ENCODE data around the gene CD9. TPM values are rescaled to one million over a fixed set of nuclear protein-coding genes. Genes with fewer than 3 reads are reported as not detected.
A peak's percentile ranks its signal among the peaks of the same experiment; 100 is the strongest.

CD9 gene
- total and polyA plus RNA-seq, 4 donors = 240 to 425 (median 379) TPM

- DNase-seq = peak in 2 of 3 donors; percentile 39 to 48
- 62 to 77% methylated on average over 12 of the region's 12 CpGs for WGBS, 2 donors
These were observed 74.3 kb downstream of the CD9 start for GRCh38 chr12:6274231-6275221.

GRCh38 chr12:6275928-6276887 lies 76.0 kb downstream of the CD9 start:
- Histone ChIP-seq H3K9me3 (ENCODE audit: control insufficient read depth in 4 of 4, insufficient read depth in 3 of 4, low read length in 3 of 4) (no peaks in the 10 kb centered on the region), H3K4me1 (ENCODE audit: control insufficient read depth in 5 of 5, insufficient read depth in 5 of 5, low read length in 5 of 5) (peaks cover 0 to 28% (median 12%) of the 10 kb centered on the region in 5 donors), H3K27me3 (ENCODE audit: control insufficient read depth in 3 of 3, insufficient read depth in 3 of 3, low read length in 2 of 3) (no peaks in the 10 kb centered on the region), H3K9ac (ENCODE audit: insufficient read depth in 1 of 2, low read length in 2 of 2) (no peak overlapping the region), H3K27ac (ENCODE audit: low read depth in 1 of 2, low read length in 1 of 2) (peak overlapping the region in 1 of 2 donors; percentile 5), H3K36me3 (ENCODE audit: control insufficient read depth in 4 of 4, insufficient read depth in 4 of 4, low read length in 4 of 4) (no peaks in the 10 kb centered on the region), H3K4me3 (no peak overlapping the region)
- DNase-seq (no peak), ATAC-seq (ENCODE audit: insufficient read depth, low FRiP score) (no peak)
- TF ChIP-seq CTCF (IDR thresholded peaks at IDR 0.05; ENCODE audit: control extremely low read depth, extremely low read depth) = no peak
- 76 to 80% methylated on average over 16 of the region's 16 CpGs for WGBS, 2 donors

More at GRCh38 chr12:6274231-6275221, 74.3 kb downstream of the CD9 start:
- Histone ChIP-seq H3K9me3 (ENCODE audit: control insufficient read depth in 4 of 4, insufficient read depth in 3 of 4, low read length in 3 of 4) (no peaks in the 10 kb centered on the region), H3K36me3 (ENCODE audit: control insufficient read depth in 4 of 4, insufficient read depth in 4 of 4, low read length in 4 of 4) (no peaks in the 10 kb centered on the region), H3K4me3 (no peak overlapping the region), H3K27me3 (ENCODE audit: control insufficient read depth in 3 of 3, insufficient read depth in 3 of 3, low read length in 2 of 3) (no peaks in the 10 kb centered on the region), H3K4me1 (ENCODE audit: control insufficient read depth in 5 of 5, insufficient read depth in 5 of 5, low read length in 5 of 5) (peaks cover 0 to 28% (median 12%) of the 10 kb centered on the region in 5 donors), H3K27ac (ENCODE audit: low read depth in 1 of 2, low read length in 1 of 2) (peak overlapping the region in 1 of 2 donors; percentile 83), H3K9ac (ENCODE audit: insufficient read depth in 1 of 2, low read length in 2 of 2) (no peak overlapping the region)
- no peak for TF ChIP-seq CTCF (IDR thresholded peaks at IDR 0.05; ENCODE audit: control extremely low read depth, extremely low read depth)
- no peak for ATAC-seq (ENCODE audit: insufficient read depth, low FRiP score)

- no peak for TF ChIP-seq CTCF (IDR thresholded peaks at IDR 0.05; ENCODE audit: control extremely low read depth, extremely low read depth)
- H3K27ac ChIP-seq (ENCODE audit: low read depth in 1 of 2, low read length in 1 of 2) = peak overlapping the region in 1 of 2 donors; percentile 78
- H3K27me3 ChIP-seq (ENCODE audit: control insufficient read depth in 3 of 3, insufficient read depth in 3 of 3, low read length in 2 of 3) = no peaks in the 10 kb centered on the region
- H3K36me3 ChIP-seq (ENCODE audit: control insufficient read depth in 4 of 4, insufficient read depth in 4 of 4, low read length in 4 of 4) = no peaks in the 10 kb centered on the region
- WGBS, 2 donors = 61 to 68% methylated on average over 7 of the region's 7 CpGs
- H3K9me3 ChIP-seq (ENCODE audit: control insufficient read depth in 4 of 4, insufficient read depth in 3 of 4, low read length in 3 of 4) = no peaks in the 10 kb centered on the region
- H3K9ac ChIP-seq (ENCODE audit: insufficient read depth in 1 of 2, low read length in 2 of 2) = no peak overlapping the region
- H3K4me3 ChIP-seq = no peak overlapping the region
- H3K4me1 ChIP-seq (ENCODE audit: control insufficient read depth in 5 of 5, insufficient read depth in 5 of 5, low read length in 5 of 5) = peaks cover 0 to 28% (median 12%) of the 10 kb centered on the region in 5 donors
- no peak for ATAC-seq (ENCODE audit: insufficient read depth, low FRiP score)
- no peak for DNase-seq
These were observed 76.9 kb downstream of the CD9 start for GRCh38 chr12:6276956-6277620.

All from lung (tissue), 12 donors.